NCI-H526 (cell line): ENCODE data around the gene BSG.
"Not testable (repeated sequence)": the region's sequence is repeated elsewhere in the genome, so short reads cannot be mapped to it uniquely, and the experiment has no call there.

ENCODE experiments used
- DNase-seq, 2 experiments: peaks; one replicate each; lab custom pipeline; 2025; lab: John Stamatoyannopoulos, UW

The BSG gene

DNA sequence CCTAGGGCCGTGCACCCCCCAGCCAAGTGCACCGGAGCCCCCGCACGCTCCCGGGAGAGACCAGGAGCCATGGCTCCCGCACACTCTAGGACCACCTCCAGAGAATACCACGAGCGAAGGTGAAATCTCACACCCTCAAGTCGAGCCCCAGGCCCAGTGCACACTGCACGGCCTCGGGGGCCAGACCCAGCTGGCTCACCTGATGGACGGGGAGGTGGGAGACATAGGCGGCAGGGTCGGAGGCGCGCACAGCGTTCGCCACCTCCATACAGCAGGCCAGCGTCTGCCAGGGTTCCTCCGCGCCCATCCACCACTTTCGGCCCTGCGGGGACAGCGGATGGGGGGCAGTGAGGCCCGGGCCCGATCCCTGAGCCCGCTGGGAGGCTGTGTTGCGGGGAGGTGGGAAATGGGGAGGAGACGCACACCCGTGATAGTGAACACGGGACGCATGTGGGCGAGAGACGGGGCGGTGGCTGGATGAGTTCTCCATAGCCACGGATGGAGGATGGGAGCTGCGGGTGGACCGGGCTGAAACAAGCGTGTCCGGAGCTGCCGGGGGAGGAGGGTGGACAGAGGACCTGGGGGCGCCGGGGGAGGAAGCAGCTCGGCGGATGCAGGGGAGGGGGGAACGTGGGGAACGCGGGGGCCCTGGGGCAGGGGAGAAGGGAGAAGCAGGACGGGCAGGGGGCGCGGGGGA is 47.9 kb downstream of the BSG start:
- no peak for DNase-seq

DNA sequence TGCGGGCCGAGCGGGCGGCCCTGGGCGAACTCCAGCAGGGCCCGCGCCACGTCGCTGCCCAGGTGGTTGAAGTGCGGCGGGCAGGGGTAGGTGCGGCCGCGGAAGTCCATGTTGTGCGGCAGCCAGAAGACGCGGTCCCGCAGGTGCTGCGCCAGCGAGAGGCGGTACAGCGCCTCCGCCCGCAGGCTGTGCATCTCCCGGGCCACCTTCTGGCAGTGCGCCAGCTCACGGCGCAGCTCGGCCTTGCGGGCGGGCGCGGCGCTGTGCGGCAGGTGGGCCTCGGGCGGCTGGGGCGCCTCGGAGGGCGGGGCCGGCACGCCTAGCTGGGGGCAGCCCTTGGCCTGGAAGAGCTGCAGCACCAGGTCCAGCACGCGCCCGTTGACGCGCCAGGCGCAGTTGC is 48.8 kb downstream of the BSG start:
- not testable (repeated sequence) for DNase-seq

DNA sequence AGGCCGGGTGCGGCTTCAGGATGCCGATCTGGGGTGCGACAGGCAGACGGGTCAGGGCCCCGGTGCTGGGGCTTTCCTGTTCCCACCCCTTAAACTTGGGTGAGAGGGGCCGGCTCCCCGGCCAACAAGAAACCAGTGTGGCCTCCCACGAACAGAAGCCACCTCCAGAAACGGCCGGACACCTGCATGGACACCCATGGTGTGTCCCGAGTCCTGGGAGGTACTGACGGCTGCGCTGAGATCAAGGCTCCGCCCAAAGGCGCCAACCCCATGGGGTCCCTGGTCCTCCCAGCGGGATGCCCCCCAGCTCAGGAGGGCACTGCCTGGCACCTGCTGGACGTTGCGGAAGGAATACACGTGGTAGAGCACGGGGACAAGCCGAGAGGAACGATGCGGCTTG is 49.4 kb downstream of the BSG start:
- no peak for DNase-seq

DNA sequence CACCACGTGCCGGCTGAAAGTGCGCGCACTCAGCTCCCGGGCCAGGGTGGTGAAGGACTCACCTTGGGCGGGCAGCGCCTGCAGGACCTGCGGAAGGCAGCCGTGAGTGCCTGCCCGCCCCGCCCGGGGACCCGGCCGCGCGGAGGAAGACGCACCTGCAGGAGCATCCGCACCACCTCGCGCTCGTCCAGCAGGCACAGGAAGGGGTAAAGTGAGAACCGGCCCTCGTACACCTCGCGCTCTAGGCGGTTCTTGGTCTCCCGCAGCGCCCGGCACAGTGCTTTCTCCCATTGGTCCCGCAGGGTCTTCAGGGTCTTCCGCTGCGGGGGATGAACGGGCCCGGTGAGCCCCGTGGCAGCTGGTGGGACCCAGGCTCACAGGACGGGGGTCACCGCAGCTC is 50.3 kb downstream of the BSG start:
- DNase-seq: no peak

DNA sequence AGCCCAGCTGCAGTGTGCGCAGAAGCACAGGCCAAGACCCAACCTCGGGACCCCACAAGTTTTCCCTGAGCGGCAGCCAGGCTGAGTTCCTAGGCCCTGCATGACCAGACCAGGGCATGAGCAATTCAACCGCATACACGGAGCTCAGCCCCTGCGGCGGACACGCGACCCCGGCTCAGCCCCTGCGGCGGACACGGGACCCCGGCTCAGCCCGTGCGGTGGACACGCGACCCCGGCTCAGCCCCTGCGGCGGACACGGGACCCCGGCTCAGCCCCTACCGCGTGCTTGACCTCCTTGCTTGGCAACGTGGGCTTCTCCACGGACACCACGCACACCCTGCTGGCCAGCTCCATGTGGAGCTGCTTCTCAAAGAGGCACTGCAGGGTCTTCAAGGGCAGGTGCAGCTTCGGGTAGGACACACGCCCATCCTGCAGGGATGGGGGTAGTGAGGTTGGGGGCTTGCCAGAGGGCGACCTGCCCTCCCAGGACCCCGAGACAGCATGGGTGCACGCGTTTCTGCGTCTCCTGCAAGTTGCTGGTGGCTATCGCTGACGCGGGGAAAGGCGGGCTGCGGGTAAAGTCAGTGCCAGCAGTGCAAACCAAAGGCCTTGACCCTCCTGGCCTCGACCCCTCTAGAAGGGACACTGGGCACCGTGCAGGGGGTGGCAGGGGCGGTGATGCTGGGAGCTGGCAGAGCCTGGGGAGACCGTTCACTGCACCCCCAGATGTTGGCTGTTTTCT is 51.0 kb downstream of the BSG start:
- no peak for DNase-seq

DNA sequence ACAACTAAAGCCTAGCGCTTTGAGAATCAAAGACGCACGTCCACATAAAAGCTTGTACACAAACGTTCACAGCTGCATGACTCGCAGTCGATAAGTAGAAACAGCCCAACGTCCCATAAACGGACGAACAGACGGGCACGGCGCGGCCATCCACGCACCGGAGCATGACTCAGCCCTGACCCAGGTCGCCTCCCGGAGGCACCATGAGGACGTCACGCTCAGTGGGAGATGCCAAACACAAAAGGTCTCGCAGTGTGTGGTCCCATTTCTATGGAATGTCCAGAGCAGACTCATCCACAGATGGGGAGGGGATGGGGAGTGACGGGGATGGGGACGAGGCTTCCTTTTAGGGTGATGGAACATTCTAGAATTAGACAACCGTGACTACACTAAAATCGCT is 51.6 kb downstream of the BSG start:
- DNase-seq: no peak

DNA sequence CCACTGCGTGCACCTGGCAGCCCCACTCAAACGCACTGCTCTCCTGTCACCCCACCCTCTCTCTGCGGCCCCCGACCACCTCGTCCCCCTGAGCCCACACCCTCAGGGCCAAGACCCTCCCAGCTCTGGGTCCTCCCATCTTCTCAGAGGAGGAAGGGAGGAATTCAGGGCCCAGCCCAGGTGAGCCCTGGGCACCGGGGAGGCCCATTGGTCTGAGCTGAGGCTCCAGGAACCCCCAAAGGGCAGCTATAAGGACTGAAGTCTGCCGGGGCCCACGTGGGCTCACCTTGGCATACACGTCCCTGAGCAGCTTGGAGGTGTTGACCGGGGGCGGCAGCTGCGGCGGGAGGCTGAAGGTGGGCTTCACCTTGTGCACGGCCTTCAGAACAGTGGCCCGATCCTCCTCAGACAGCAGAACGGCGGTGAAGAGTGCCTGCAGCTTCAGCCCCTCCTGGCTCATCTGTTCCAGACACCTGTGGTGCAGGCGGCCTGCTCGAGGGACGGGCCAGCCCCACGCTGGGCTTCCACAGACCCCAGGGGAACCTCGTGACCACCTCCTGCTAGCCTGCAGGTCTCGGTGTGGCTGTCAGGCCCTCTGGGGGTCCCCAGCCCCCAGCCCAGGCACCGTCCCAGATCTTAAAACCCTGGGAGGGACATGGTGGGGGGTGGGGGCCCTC is 52.2 kb downstream of the BSG start:
- no peak for DNase-seq

DNA sequence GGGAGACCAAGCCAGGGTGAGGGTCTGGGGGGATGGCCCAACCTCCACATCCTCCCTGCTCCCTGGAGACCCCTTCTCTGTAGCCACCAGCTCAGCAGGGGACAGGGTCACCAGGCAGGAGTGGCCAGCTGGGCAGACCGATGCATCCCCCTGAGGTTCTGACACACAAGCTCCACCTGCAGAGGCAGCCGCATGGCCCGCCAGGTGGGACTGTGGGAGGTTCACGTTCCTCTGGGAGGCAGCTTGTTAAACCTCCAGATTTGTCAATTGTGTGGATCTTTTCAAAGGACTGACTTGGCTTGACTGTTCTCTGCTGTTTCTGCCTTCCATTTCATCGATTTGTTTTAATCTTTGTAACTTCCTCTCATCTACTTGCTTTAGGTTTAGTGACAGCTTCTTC is 52.9 kb downstream of the BSG start:
- DNase-seq: no peak

DNA sequence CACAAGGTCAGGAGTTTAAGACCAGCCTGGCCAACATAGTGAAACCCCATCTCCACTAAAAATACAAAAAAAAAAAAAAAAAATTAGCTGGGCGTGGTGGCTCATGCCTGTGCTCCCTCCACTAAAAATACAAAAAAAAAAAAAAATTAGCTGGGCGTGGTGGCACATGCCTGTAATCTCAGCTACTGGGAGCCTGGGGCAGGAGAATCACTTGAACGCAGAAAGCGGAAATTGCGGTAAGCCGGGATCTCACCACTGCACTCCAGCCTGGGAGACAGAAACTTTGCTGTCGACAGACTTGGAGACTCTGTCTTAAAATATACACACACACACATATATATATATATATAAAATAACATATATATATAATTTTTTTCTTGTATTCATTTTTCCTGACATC is 54.2 kb downstream of the BSG start:
- not testable (repeated sequence) for DNase-seq

DNA sequence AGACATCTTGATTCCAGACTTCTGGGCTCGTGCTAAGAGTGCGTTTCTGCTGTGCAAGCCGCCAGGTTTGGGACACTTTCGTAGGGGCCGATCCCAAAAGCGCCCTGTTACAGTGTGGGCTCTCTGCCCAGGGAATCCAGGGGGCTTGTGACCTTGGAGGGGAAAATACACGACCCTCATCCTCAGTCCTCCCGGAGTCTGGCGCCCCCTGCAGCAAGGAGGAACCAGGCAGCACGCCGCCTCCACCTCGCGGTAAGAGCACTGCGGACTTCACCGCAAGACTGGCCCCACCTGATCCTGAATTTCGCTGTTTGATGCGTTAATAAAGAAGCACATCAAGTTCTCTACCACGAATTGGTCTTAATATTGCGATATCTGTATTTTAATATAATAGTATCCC is 55.8 kb downstream of the BSG start:
- DNase-seq: no peak

DNA sequence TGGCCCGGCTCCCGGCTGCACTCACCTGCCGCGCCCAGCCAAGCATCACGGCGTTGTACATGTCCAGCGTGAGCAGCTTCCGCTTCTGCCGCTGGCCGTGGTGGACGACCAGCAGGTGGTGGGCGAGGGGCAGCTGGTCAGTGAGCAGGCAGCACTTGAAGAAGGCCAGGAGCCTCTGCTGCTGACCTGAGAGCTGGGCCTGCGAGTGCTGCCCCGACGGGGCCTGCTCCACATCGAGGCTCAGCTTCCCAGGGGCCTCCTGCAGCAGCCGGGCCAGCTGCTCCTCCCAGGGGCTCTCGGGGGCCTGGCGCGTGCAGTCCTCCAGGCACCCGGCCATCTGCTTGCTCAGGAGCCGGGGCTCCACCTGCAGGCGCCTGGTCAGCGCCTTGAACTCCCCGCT is 57.1 kb downstream of the BSG start:
- peak in 1 of 2 experiments; percentile 20 for DNase-seq

DNA sequence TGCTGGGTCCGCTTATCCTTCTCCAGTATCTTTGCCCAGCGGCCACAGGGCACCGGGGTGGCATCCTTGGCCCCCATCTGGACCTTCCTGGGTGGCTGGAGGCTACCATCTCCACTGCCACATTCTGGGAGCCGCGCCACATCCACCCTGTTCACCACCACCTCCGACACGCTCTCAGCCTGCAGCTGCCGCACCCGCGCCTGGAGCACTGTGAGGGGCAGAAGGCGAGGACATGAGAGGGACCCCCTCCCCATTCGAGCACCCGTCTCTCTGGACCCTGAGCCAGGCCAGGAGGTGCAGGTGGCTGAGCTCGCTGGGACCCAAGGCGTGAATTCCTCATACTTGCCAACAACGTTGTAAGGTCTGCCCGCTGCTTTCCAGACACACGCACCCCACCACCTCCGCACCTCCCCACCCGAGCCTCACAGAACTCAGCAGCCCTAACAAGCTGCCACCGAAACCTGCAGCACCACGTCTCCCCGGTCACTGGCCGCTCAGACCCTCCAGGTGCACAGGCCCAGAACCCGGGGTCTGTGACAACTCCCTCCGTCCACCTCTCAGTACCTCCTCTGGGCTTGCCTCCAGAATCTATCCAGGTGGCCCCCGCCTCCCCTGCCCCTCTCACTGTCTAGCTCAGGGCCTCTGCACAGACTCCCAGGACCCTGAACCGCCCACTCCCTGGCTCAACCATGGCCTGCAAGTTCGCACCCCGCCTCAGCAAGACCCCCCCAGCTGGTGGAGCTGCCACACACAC is 57.7 kb downstream of the BSG start:
- DNase-seq: no peak

DNA sequence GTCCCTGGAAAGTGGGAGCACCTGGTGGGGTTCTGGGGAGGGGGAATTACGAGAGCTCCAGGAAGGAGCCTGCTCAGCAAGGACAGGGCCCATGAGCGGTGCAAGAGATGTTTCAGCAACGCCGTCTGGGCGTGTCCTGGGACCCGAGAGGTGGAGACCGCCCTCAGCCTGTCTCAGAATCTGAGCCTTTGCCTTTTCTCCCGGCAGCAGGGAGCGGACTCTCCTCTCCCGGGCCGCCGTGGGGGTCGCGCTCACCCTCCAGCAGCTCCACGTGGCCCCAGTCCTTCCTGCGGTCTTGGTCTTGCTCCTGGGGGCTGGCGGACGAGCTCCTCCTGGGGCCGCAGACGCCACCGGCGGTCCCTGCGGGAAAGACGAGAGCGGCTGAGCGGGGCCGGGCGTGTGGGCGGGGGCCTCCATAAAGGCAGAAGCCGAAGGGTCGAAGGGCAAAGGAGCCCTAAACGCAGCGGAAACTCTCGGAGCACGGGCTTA is 60.2 kb downstream of the BSG start:
- peak in 1 of 2 experiments; percentile 40 for DNase-seq
